NCI-H128 (cell line): Measurements from ENCODE around the gene ANXA10.
"Not testable (repeated sequence)": the region's sequence is repeated elsewhere in the genome, so short reads cannot be mapped to it uniquely, and the experiment has no call there.

Source experiments
- DNase-seq: peaks from one replicate; lab custom pipeline; 2025; ENCODE audit not compliant: unreplicated experiment; lab: John Stamatoyannopoulos, UW

The ANXA10 gene

GRCh38 chr4:168118116-168118655 lies 25.8 kb downstream of the ANXA10 start:
- DNase-seq = no peak

DNA sequence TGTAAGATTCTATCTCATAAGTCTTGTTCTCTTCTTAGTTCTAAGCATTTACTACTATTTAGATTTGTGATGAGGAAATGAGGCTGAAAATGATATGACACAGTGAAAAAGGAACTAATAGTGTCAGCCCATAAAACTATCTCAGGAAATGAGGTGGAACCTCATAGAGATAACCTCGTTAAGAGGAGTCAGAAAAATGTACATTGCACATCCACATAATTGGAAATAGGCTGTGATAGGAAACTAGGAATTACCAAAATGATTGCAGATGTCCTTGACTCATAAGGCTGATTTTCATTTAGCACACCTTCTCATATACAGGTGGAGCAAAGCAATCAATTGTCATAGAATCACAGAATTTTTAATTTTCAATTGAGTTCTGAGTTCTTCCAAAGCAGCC lies 26.8 kb downstream of the ANXA10 start:
- no peak for DNase-seq

DNA sequence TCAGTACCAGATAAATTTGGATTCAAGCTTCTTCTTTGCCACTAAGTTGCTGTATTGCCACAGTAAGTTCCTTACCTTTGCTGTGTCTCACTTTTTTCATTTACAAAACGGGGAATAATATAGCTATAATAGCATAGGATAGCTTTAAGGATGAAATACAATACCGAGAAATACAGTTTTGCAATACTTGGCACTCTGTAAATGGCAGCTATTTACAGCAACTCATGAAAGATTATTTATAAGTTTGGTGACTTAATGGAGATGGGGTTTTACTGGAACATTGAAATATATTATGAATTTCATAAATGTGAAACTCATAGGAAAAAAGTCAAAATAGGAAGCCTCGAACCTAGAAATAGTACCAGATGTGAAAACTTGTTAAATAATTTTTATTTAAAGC lies 27.6 kb downstream of the ANXA10 start:
- DNase-seq = no peak

- DNase-seq = no peak
These were observed 28.5 kb downstream of the ANXA10 start for GRCh38 chr4:168120811-168121210.

- no peak for DNase-seq
These were observed 31.8 kb downstream of the ANXA10 start for GRCh38 chr4:168124008-168124641.

GRCh38 chr4:168126952-168127351 lies 34.6 kb downstream of the ANXA10 start:
- DNase-seq = no peak

GRCh38 chr4:168128601-168129000 lies 36.3 kb downstream of the ANXA10 start:
- no peak for DNase-seq

DNA sequence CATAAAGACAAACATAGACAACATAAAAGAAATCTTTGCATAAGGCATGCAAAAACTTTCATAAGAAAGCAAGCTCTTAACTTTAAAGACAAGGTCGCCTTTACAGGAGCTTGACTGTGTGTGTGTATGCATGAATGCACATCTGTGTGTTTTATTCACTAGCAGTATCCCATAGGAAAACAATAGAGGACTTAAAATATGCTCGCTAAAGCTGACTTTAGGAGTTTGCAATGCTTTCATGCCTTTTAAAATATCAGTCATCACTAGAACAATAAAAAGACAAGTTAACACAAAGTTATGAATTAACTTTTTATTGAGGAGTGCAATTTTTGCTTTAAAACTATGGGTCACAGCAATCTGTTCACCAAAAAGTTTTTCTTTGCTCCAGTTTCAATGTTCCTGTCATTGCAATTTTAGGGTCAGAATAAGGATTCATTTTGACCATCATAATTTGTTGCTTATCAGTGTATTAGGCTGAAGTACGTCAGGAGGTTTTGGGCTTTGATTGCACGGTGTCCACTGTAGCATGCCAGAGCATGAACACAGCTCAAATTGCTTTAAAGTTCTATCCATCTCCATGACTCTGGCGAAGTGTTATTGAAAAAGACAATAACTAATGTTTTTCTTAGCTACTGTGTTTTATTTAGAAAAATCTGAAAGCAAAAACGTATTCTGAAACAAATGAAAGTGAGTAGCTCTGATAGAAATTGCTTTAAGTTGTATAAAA lies 36.9 kb downstream of the ANXA10 start:
- DNase-seq = no peak

DNA sequence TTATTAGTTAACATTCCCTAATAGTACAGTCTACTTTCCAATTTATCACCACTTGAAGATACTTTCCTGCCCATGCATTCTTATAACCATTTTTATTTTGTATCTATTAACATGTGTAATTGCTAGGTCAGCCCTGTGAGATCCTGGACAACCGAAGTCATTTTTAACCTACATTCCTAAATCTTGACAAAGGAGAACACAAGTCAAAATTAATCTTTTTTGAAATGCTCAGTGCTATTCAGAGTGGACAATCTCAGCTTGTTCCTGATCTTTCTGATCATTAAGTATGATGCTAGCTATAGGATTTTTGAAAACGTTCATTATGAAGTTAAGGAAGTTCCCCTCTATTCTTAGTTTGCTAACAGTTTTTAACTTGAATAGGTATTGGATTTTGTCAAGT lies 37.5 kb downstream of the ANXA10 start:
- no peak for DNase-seq

GRCh38 chr4:168131196-168131595 lies 38.9 kb downstream of the ANXA10 start:
- no peak for DNase-seq

DNA sequence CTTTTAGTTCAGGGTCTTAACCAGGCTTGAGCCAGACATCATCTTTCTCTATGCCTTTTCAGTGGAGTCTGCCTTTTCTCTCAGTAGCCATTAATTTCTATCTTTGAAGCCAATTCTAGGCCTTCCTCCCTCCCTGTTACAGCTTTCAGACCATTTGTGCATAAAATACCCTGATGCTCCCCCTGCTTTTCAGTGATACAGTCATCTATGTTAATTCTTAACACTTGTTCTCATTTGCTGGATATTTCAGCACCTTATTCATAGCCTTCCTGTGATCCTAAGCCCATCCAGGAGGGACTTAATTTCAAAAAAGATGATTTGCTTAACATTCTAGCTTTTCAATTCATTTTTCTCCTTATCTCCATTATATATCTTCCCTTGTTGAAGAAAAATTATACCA lies 42.3 kb downstream of the ANXA10 start:
- DNase-seq = no peak

DNA sequence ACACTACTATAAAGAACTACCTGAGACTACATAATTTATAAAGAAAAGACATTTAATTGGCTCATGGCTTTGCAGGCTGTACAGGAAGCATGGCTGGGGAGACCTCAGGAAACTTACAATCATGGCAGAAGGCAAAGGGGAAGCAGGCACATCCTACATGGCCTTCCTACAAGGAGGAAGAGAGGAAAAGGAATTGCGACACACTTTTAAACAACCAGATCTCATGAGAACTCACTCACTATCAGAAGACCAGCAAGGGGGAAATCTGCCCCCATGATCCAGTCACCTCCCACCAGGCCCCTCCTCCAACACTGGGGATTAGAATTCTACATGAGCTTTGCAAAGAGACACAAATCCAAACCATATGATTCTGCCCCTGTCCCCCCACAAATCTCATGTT lies 43.5 kb downstream of the ANXA10 start:
- DNase-seq = not testable (repeated sequence)

DNA sequence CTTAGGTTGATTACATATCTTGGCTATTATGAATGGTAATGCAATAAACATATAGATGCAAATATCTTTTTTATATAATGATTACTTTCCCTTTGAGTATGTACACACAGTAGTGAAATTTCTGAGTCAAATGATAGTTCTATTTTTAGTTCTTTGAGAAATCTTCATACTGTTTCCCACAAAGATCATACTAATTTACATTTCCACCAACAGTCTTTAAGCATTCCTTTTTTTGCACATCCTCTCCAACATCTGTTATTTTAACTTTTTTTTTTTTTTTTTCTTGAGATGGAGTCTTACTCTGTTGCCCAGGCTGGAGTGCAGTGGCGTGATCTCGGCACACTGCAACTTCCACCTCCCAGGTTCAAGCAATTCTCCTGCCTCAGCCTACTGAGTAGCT lies 45.4 kb downstream of the ANXA10 start:
- not testable (repeated sequence) for DNase-seq

DNA sequence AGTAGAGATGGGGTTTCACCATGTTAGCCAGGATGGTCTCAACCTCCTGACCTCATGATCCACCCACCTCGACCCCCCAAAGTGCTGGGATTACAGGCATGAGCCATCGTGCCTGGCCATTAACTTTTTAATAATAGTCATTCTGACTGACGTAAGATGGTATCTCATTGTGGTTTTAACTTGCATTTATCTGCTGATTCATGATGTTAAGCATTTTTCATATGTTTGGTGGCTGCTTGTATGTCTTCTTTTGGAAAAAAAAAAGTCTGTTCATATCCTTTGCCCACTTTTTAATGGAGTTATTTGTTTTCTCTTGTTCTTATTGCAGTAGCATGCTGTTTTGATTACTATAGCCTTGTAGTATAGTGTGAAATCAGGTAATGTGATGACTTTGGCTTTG lies 45.8 kb downstream of the ANXA10 start:
- no peak for DNase-seq

GRCh38 chr4:168139336-168139735 lies 47.0 kb downstream of the ANXA10 start:
- DNase-seq = no peak

GRCh38 chr4:168141733-168142132 lies 49.4 kb downstream of the ANXA10 start:
- DNase-seq = no peak

DNA sequence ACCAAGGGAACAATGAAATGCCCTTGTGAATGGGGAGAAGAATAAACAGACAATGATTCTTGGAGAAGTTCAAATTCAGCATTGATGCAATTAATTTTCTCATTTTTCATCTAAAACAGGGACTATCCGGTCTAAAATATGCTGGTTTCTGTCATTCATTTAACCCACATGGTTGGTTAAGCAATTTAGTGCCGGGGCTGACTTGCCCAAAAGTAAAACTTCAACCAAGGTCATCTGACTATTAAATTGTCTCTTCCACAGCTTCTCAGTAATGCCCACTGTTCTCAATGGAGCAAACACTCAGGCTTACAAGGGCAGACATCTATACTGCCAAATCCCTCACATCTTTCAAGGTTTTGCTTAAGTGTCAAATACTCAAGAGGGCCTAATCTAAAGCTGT lies 51.3 kb downstream of the ANXA10 start:
- DNase-seq = no peak

DNA sequence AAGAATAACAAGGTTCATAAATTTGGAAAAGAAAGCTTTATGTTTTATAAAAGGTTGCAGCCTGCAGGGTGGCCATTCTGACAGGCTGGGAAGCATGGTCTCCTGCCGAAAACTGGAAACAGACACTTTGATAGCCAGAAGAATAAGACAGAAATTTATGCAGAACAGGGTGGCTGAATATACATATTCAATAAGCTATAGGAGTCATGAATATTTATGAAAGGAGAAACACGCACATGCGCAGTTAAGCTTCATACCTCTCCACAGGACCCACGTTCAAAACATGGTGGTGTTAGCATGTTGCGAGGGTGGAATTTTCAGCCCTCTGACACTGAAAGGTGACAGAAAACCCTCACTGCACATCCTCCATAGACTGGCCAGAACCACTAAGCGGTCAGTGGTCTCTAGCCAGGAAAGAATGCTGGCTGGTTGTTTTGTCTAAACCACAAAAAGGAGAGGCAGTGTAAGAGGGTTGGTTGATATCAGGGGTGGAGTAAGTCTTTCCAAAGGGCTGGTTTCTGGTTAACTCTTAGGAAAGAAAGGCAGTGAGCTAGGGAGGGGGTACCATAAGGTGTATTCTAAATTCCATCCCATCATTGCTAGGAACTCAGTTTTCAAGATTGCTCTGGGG lies 58.2 kb downstream of the ANXA10 start:
- DNase-seq = no peak

DNA sequence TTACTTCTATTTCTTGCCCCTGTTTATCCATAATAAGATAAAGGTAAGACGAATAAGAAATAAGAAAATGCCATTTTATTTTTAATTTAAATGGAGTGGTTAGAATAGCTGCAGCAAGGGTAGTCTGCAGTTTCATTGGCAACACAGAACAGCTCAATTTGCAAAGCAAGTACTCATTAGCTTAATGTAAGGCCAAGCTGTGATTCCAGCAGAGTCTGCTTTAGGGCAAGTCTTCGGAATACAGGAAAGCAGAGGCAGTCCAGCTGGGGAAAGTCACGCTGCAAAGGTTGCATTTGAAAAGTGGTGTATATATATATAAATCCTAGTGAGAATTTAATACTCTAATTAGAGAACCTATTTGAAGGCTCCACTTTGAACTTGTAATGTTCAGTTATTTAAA lies 59.0 kb downstream of the ANXA10 start:
- no peak for DNase-seq

DNA sequence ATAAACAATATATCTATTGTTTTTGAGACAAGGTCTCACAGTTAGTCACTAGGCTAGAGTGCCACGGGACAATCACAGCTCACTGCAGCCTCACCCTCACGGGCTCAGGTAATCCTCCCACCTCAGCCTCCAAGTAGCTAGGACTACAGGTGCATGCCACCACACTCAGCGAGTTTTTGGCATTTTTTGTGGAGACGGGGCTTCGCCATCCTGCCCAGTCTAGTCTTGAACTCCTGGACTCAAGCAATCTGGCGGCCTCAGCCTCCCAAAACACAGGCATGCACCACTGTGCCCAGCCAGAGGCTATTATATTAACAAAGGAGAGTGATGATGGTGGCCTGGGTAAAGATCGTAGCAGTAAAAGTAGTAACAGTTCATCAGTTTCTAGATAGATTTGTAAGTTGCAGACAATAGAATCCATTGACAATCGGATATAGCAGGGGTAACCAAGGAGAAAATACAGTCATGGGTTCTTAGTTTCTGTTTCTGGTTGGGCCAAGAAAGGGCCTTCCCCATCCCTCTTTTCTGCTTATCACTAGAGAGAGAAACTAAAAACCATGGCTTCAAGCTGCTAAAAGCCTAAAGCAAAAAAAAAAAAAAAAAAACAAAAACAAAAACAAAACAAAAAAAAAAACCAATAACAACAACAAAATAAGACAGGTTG lies 60.6 kb downstream of the ANXA10 start:
- DNase-seq = no peak

- no peak for DNase-seq
These were observed 61.5 kb downstream of the ANXA10 start for GRCh38 chr4:168153596-168154440.
